Measurements from ENCODE around the gene UPF1.
"Not testable (repeated sequence)": the region's sequence is repeated elsewhere in the genome, so short reads cannot be mapped to it uniquely, and the experiment has no call there.

UPF1 gene

DNA sequence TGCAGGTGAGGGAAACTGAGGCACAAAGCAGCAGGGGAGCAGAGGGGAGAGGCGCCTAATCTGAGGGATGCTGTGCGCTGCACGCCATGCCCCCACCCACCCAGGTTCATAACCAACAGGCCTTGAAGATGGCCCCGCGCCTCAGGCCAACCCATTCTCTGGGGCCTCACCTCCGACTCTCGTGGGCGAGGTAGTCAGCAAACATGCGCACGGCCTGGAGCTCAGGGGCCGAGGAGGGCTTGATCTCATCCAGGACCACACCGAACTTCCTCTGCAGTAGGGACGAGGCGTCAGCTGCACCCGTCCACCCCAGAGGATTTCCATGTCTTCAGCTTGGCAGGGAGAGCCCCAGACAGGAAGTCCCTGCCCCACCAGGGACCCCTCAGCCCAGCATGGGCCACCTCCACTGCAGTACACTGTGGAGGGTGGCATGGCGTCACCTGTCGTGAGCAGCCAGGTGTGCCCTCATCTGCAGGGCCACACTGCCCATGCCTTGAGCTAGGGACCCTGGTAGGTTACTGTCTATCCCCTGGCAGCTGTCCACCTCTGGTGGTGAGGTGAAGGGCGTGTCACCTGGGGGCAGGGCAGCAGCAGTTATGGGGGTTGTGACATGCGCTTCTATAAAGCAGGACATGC lies 79.2 kb downstream of the UPF1 start:
- ChIA-PET POLR2A (no interaction called here), CTCF (no interaction called here)
- DNase-seq (ENCODE audit: extremely low spot score): no peak
- no peak for TF ChIP-seq FOXM1 (IDR thresholded peaks at IDR 0.05; ENCODE audit: borderline replicate concordance)
- TF ChIP-seq, protein P1, sequence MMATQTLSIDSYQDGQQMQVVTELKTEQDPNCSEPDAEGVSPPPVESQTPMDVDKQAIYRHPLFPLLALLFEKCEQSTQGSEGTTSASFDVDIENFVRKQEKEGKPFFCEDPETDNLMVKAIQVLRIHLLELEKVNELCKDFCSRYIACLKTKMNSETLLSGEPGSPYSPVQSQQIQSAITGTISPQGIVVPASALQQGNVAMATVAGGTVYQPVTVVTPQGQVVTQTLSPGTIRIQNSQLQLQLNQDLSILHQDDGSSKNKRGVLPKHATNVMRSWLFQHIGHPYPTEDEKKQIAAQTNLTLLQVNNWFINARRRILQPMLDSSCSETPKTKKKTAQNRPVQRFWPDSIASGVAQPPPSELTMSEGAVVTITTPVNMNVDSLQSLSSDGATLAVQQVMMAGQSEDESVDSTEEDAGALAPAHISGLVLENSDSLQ (IDR thresholded peaks at IDR 0.05): no peak
- no peak for TF ChIP-seq ELF4 (IDR thresholded peaks at IDR 0.05)
- no peak for TF ChIP-seq CTBP1 (IDR thresholded peaks at IDR 0.05; ENCODE audit: borderline replicate concordance)
- TF ChIP-seq ZNF384 (IDR thresholded peaks at IDR 0.05): no peak
- no peak for TF ChIP-seq SUZ12 (IDR thresholded peaks at IDR 0.05)
- TF ChIP-seq TARDBP (IDR thresholded peaks at IDR 0.05): no peak
- no peak for TF ChIP-seq LEF1 (IDR thresholded peaks at IDR 0.05; ENCODE audit: borderline replicate concordance)
- TF ChIP-seq HDGF (IDR thresholded peaks at IDR 0.05; ENCODE audit: borderline replicate concordance): no peak
- TF ChIP-seq ARNT (IDR thresholded peaks at IDR 0.05): no peak
- TF ChIP-seq FOXK2 (IDR thresholded peaks at IDR 0.05): no peak

DNA sequence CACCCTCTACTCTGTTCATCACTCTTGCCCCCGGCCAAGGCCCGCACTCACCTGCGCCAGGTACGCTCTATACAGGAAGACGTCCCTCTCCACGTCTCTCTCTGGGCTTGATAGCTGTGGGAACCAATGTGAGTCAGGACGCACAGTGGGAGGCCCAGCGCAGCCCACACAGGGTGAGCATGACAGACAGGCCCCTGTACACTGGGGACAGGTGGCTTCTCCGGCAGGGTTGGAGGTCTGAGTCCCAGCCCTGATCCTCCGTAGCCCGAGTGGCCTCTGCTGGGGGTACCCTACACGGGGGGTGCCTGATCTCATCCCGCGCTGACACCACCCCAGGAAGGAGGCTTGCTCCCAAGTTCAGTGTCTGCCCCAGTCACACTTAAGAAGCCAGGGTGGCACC lies 81.2 kb downstream of the UPF1 start:
- no peak for TF ChIP-seq L3MBTL2 (conservative IDR thresholded peaks at IDR 0.05)
- ChIA-PET CTCF (no interaction called here), POLR2A (no interaction called here)
- DNase-seq (ENCODE audit: extremely low spot score): no peak

DNA sequence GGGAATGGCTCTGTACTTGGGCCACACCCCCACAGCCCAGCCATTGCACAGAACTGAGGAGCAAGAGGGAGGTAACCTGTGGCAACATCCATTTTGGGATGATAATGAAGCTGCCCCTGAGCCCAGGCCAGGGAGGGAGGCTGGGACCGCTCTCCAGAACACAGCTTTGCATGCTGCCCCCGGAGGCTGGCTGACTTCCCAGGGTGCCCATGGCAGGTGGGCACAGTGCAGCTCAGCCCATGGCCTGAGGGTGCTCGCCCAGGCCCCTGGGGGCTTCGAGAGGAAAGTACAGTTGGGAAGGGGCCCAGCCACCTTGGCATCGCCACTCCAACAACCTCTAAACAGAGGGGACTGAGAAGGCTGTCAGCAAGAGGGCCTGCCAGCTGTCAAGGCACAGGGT lies 81.7 kb downstream of the UPF1 start:
- no peak for DNase-seq (ENCODE audit: extremely low spot score)
- TF ChIP-seq FOXM1 (IDR thresholded peaks at IDR 0.05; ENCODE audit: borderline replicate concordance) (no peak), SP1 (IDR thresholded peaks at IDR 0.05) (no peak), ARNT (IDR thresholded peaks at IDR 0.05) (no peak), ELF4 (IDR thresholded peaks at IDR 0.05) (no peak)
- POLR2A ChIA-PET: interaction anchor here (0.8 kb wide), 1 partner anchor 16 kb away, joined by 3 read pairs; no protein-coding TSS in a partner anchor
- CTCF ChIA-PET: no interaction called here

DNA sequence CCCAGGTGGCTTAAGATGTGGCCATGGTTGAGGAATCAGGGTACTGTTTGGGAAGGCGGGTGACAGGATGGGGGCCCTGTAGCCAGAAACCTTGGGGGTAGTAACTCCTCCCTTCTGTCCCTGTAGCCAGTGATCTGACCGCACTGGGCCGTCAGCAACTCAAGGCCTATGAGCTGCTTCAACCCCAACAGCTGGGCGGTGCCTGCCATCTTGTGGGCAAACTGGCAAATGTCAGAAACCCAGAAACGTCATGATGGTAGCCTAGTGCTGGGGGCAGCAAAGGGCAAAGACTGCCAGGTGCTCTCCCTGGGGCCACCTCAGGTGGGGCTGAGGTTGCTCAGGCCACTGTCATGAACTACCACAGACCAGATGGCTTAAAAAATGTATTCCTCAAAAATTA lies 83.9 kb downstream of the UPF1 start:
- ChIA-PET CTCF (interaction anchor here (1.8 kb wide), 1 partner anchor 20 kb away, joined by 7 read pairs; the partner anchor contains the start of gene CERS1), POLR2A (interaction anchor here (1.0 to 1.4 kb wide), 2 partner anchors 13 to 17 kb away, joined by 3 read pairs; no protein-coding TSS in a partner anchor)
- no peak for TF ChIP-seq CTBP1 (IDR thresholded peaks at IDR 0.05; ENCODE audit: borderline replicate concordance)
- TF ChIP-seq TARDBP (IDR thresholded peaks at IDR 0.05): no peak
- TF ChIP-seq FOXM1 (IDR thresholded peaks at IDR 0.05; ENCODE audit: borderline replicate concordance): no peak
- TF ChIP-seq ARNT (IDR thresholded peaks at IDR 0.05): no peak
- no peak for TF ChIP-seq SUZ12 (IDR thresholded peaks at IDR 0.05)
- TF ChIP-seq ELF4 (IDR thresholded peaks at IDR 0.05): no peak
- TF ChIP-seq L3MBTL2 (conservative IDR thresholded peaks at IDR 0.05): no peak
- TF ChIP-seq FOXA1 (IDR thresholded peaks at IDR 0.05): no peak
- TF ChIP-seq FOXK2 (IDR thresholded peaks at IDR 0.05): no peak
- no peak for TF ChIP-seq LEF1 (IDR thresholded peaks at IDR 0.05; ENCODE audit: borderline replicate concordance)
- DNase-seq (ENCODE audit: extremely low spot score): no peak

DNA sequence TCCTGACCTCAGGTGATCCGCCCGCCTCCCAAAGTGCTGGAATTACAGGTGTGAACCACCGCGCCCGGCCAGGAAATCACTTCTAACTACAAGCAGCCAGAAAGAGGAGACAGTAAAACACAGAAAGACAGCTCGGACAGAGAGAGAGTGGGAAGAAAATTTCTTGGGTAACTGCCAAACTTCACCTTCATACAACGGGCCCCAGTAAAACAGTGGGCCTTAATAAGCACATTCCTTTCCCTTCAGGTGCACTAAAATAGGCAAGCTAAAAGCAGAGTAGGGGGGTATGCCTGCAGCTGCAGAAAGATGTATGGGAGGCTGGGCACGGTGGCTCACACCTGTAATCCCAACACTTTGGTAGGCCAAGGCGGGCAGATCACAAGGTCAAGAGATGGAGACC lies 85.8 kb downstream of the UPF1 start:
- DNase-seq (ENCODE audit: extremely low spot score); CTCF ChIA-PET; POLR2A ChIA-PET: not testable (repeated sequence)
